Stimulated activated CD4-positive, alpha-beta T cell treated with anti-CD3 and anti-CD28 coated beads, Interleukin-1b, Interleukin-23, amount 100 ng/mL, for 4 hours (primary cell): ENCODE measurements around the gene TMEM225B.
"Not testable (repeated sequence)": the region's sequence is repeated elsewhere in the genome, so short reads cannot be mapped to it uniquely, and the experiment has no call there.

Source experiments
- DNase-seq, 2 donors: peaks; one replicate each; pipeline ENCODE4 v3.0.0-alpha.2; 2020; ENCODE audit warnings: low read depth in 2 of 2

The TMEM225B gene

GRCh38 chr7:99653754-99654153, 55.7 kb downstream of the TMEM225B start:
- no peak for DNase-seq

- DNase-seq = not testable (repeated sequence)
Measured at GRCh38 chr7:99654626-99655025, 56.6 kb downstream of the TMEM225B start.

- not testable (repeated sequence) for DNase-seq
Measured at GRCh38 chr7:99657879-99658278, 59.8 kb downstream of the TMEM225B start.
